ENCODE measurements around the gene PTX3.

GRCh38 chr3:157488144-157488543 lies 51.5 kb downstream of the PTX3 start:
- TF ChIP-seq, protein P1, sequence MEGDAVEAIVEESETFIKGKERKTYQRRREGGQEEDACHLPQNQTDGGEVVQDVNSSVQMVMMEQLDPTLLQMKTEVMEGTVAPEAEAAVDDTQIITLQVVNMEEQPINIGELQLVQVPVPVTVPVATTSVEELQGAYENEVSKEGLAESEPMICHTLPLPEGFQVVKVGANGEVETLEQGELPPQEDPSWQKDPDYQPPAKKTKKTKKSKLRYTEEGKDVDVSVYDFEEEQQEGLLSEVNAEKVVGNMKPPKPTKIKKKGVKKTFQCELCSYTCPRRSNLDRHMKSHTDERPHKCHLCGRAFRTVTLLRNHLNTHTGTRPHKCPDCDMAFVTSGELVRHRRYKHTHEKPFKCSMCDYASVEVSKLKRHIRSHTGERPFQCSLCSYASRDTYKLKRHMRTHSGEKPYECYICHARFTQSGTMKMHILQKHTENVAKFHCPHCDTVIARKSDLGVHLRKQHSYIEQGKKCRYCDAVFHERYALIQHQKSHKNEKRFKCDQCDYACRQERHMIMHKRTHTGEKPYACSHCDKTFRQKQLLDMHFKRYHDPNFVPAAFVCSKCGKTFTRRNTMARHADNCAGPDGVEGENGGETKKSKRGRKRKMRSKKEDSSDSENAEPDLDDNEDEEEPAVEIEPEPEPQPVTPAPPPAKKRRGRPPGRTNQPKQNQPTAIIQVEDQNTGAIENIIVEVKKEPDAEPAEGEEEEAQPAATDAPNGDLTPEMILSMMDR (IDR thresholded peaks at IDR 0.05) = no peak
- TF ChIP-seq POLR2A (IDR thresholded peaks at IDR 0.05) (no peak), EP300 (IDR thresholded peaks at IDR 0.05) (no peak)

Measured in tibial nerve (tissue), 4 donors.